ENCODE data around the gene ATG16L1. TPM values are rescaled to one million over a fixed set of nuclear protein-coding genes. Genes with fewer than 3 reads are reported as not detected.

Gene ATG16L1
- total RNA-seq, 1 experiment from 2014 or later: 42.0 TPM

DNA sequence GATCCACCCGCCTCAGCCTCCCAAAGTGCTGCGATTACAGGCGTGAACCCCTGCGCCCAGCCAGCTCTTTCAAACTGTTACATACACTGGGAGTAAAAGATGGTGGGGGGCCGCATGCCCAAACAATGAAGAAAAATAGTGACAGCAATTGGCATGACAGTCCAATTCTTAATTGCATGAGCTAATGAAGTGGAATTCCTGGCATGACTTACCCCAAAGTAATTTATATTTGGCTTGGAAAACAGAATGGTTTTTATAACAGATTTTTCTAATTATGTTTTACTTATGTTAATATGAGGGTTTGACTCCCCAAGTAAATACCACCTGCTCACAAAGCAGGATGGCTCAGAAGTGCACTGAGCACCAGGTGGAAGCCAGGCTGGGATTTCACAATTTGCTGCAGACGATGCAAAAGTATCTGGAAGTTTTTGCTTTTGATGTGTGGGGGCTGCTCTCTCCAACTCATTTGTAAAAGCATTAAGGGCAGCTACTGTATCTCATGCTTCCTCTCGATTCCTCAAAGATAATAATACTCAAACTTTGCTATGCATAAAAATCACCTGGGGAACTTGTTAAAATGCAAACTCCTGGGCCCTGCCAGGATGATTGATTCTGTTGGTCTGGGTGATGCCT is 24.0 kb upstream of the ATG16L1 start:
- Histone ChIP-seq H2BK12ac (ENCODE audit: insufficient read length, low read depth, low read length) (no peak overlapping the region), H3K56ac (ENCODE audit: insufficient read length, low read depth, low read length) (no peak overlapping the region), H3K27me3 (ENCODE audit: insufficient read depth, low read length) (no peaks in the 10 kb centered on the region), H3K23ac (ENCODE audit: insufficient read length, low read depth, low read length) (no peak overlapping the region), H4K91ac (ENCODE audit: insufficient read length, low read depth, low read length) (no peak overlapping the region), H3K79me1 (ENCODE audit: insufficient read depth, low read depth, low read length, poor library complexity, severe bottlenecking) (no peaks in the 10 kb centered on the region), H2AK5ac (ENCODE audit: insufficient read length, low read length) (no peak overlapping the region), H2AFZ (ENCODE audit: low read length) (no peak overlapping the region), H3K14ac (ENCODE audit: insufficient read depth, low read length) (no peak overlapping the region), H2BK15ac (ENCODE audit: low read depth, low read length) (no peak overlapping the region), H3K79me2 (ENCODE audit: insufficient read depth, low read length) (0 out of 2 replicates have a peak, but pooled peaks cover 2% of the 10 kb centered on the region), H3K4me2 (ENCODE audit: insufficient read depth, insufficient read length, low read length) (no peak overlapping the region), H3K23me2 (ENCODE audit: insufficient read length, low read depth, low read length, poor library complexity, severe bottlenecking) (no peaks in the 10 kb centered on the region), H4K20me1 (ENCODE audit: control insufficient read depth, insufficient read depth, insufficient read length) (no peaks in the 10 kb centered on the region), H2BK5ac (ENCODE audit: insufficient read length, low read length) (no peak overlapping the region), H2BK120ac (ENCODE audit: low read depth, low read length, poor library complexity, severe bottlenecking) (no peak overlapping the region), H4K8ac (replicated peaks; ENCODE audit: insufficient read length, low read depth, low read length) (no peak overlapping the region), H3K4ac (ENCODE audit: low read depth, low read length) (no peak overlapping the region), H3K9ac (ENCODE audit: extremely low read depth, insufficient read length, low read length) (no peak overlapping the region), H3K27ac (ENCODE audit: insufficient read length, low read depth, low read length) (no peak overlapping the region), H3K9me3 (ENCODE audit: control insufficient read depth, low read depth, low read length) (peaks cover 9% of the 10 kb centered on the region), H2BK20ac (ENCODE audit: low read depth, low read length, poor library complexity, severe bottlenecking) (no peak overlapping the region), H4K5ac (ENCODE audit: insufficient read length, low read depth, low read length) (no peak overlapping the region), H3K18ac (ENCODE audit: insufficient read length, low read depth, low read length) (no peak overlapping the region), H3K4me1 (ENCODE audit: insufficient read depth, low read length) (no peaks in the 10 kb centered on the region), H3T11ph (ENCODE audit: low read length) (no peak overlapping the region)
- Mint-ChIP-seq H3K36me3 (ENCODE audit: insufficient read depth in 1 of 3, low read depth in 3 of 3) (no peaks in the 10 kb centered on the region), H3K27ac (no peak overlapping the region; a peak in 1 of 7 replicates), H3K4me1 (peaks cover 10 to 12% of the 10 kb centered on the region in 2 experiments), H3K9me3 (no peaks in the 10 kb centered on the region; a peak in 1 of 5 replicates), H3K4me3 (no peak overlapping the region), H3K27me3 (ENCODE audit: low read depth) (no peaks in the 10 kb centered on the region; the same call in 1 of the 2 replicates)
- WGBS (ENCODE audit: extremely low coverage, insufficient read length, low lambda C conversion rate): no CpG with 5 or more reads among the region's 7 CpGs
- TF ChIP-seq, protein P1, sequence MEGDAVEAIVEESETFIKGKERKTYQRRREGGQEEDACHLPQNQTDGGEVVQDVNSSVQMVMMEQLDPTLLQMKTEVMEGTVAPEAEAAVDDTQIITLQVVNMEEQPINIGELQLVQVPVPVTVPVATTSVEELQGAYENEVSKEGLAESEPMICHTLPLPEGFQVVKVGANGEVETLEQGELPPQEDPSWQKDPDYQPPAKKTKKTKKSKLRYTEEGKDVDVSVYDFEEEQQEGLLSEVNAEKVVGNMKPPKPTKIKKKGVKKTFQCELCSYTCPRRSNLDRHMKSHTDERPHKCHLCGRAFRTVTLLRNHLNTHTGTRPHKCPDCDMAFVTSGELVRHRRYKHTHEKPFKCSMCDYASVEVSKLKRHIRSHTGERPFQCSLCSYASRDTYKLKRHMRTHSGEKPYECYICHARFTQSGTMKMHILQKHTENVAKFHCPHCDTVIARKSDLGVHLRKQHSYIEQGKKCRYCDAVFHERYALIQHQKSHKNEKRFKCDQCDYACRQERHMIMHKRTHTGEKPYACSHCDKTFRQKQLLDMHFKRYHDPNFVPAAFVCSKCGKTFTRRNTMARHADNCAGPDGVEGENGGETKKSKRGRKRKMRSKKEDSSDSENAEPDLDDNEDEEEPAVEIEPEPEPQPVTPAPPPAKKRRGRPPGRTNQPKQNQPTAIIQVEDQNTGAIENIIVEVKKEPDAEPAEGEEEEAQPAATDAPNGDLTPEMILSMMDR (conservative IDR thresholded peaks at IDR 0.05): no peak
- no peak for DNase-seq

All from H9 (cell line).